GM20000 (cell line): ENCODE measurements around the gene XPA.

ENCODE experiments used
- DNase-seq: peaks from one replicate; pipeline ENCODE4 v3.0.0; 2012; ENCODE audit warnings: low spot score
- CTCF ChIP-seq: IDR thresholded peaks from 2 replicates; pipeline ENCODE4 v1.5.1; 2012; ENCODE audit warnings: mild to moderate bottlenecking, control low read depth; ENCODE audit errors: extremely low read depth, missing control alignments

Gene XPA

GRCh38 chr9:97735070-97735600 lies 38.0 kb upstream of the XPA start:
- no peak for DNase-seq
- TF ChIP-seq CTCF = no peak

DNA sequence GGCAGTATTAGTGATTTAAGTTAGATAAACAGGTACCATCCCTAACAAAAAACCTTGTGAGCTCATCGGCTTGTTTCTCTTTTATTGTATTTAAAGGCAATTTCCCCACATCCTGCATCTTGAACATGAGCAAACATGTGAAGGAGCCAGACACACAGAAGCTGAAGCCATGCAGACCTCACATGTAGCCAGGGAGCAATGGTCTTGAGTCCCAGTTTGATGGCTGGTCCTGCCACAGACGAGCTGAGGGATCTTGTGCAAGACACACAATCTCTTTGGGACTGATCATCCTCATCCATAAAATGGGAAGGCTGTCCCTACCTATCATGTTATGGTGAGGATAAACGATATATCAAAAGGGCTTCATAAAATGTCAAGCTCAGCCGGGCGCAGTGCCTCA lies 29.6 kb upstream of the XPA start:
- DNase-seq = no peak
- no peak for TF ChIP-seq CTCF

- no peak for TF ChIP-seq CTCF
- no peak for DNase-seq
Measured at GRCh38 chr9:97723819-97724218, 26.7 kb upstream of the XPA start.

- DNase-seq = no peak
- TF ChIP-seq CTCF = no peak
Measured at GRCh38 chr9:97722331-97722730, 25.2 kb upstream of the XPA start.

DNA sequence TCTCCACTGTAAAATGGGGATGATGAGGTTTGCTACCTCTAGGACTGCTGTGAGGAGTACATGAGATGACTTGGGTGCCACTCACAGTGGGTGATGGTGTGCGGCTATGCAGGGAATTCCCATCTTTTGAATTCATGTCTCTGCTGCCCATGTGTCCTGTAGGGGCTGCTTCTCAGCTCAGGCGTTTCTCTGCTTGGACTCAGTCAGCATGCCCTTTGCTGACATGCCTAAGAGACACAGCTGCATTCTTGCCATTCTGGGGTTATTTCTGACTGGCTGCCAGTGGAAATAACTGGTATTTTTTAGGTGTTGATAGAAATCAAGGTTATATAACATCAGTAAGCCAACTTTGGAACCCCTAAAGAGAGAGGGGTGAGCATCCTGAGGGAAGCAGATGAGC lies 24.3 kb upstream of the XPA start:
- DNase-seq = no peak
- TF ChIP-seq CTCF = no peak

DNA sequence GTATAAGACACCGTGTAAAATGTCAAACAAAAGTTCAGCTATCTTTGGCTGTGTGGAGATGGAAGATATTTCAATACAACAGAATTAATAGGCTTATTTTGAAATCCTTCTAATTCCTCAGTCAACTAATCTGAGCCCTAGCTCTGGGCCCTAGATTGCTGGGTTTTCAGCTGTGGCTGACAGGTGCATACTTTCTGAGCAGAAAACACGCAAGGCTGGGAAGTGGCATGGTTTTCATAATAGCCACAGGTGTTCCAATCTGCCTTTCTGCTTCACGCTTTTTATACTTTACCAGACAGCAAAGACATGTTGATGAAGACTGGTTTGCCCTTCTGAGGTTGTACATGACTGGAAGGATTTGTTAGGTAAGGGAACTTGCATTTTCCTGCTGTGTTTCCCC lies 20.7 kb upstream of the XPA start:
- DNase-seq = no peak
- TF ChIP-seq CTCF = no peak

DNA sequence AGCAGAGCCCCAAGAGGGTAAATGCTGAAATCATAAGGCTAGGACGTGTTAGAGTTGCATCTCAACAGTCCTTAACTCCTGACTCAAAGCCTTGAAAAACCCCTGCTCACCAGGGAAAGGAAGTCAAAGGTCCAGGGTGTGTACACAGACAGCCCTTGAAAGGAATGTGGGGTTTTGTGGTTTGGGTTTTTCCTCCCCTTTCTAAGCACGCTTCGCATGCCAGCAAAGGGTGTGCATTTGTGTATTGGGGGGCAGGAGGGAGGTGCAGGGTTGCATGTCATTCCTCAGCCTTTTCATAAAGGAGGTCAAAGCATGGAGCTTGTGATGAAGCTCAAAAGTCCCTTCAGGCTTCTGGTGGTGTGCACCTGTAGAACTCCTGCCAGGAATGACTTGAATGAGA lies 17.3 kb upstream of the XPA start:
- DNase-seq = no peak
- no peak for TF ChIP-seq CTCF

DNA sequence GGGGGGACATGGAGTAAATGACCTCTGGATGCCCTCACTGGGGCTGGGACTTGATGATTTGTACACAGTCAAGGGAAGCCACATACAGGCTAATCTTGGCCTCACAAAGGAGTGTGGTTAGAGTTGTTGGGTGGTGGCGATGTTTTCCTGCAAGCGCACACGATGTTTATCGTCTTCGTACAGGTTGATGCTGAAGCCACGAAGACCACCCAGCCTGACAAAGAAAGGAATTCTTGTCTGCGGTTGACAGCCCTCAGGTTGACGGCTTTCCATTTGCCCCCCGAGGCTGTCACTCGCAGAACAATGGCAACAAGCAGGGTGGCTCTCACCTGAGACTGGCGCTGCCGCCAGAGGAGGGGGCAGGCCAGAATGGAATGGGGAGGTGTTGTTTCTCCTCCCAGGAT lies 14.1 kb upstream of the XPA start:
- no peak for TF ChIP-seq CTCF
- no peak for DNase-seq
